ENCODE measurements around the gene MYO5A. TPM values are rescaled to one million over a fixed set of nuclear protein-coding genes. Genes with fewer than 3 reads are reported as not detected.

The MYO5A gene
- 28.4 and 50.1 TPM in 2 replicates for total RNA-seq

DNA sequence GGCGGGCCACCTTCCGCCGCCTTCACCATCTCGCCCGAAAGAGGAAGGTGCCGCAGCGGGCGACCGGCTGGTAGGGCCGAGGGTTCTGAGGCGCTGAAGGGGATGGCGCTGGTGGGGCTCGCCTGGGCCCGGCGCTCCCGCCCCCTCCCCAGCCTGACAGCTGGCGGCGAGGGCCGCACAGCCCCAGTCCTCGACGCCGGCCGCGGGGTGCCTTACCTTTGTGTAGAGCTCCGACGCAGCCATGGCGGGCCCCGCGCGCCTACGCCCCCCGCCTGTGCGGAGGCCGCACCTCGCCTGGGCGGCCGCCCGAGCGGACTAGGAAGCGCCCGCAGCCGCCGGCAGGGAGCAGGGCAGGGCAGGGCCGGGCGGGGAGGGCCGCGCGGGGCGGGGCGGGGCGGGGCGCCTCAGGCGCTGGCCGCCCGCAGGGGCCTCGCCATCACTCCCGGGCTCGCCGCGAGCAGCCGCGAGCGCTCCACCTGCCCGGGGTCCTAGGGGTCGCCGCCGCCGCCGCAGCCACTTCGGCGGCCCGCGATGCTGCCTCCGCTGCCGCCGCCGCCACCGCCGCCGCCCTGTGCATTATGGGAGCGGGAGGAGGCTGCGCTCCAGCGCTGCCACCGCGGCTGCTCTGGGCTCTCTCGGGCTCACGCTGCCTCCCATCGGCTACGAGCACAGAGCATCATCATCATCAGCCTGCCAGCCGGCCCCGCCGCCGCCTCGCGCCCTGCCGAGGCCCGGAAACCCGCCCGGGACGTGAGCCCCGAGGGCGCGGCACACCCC is at the start of gene MYO5A:
TSS of gene MYO5A (minus strand) at position 317 of the 777 bp plus-strand sequence. CDS start at position 243, 74 bp downstream.

DNA sequence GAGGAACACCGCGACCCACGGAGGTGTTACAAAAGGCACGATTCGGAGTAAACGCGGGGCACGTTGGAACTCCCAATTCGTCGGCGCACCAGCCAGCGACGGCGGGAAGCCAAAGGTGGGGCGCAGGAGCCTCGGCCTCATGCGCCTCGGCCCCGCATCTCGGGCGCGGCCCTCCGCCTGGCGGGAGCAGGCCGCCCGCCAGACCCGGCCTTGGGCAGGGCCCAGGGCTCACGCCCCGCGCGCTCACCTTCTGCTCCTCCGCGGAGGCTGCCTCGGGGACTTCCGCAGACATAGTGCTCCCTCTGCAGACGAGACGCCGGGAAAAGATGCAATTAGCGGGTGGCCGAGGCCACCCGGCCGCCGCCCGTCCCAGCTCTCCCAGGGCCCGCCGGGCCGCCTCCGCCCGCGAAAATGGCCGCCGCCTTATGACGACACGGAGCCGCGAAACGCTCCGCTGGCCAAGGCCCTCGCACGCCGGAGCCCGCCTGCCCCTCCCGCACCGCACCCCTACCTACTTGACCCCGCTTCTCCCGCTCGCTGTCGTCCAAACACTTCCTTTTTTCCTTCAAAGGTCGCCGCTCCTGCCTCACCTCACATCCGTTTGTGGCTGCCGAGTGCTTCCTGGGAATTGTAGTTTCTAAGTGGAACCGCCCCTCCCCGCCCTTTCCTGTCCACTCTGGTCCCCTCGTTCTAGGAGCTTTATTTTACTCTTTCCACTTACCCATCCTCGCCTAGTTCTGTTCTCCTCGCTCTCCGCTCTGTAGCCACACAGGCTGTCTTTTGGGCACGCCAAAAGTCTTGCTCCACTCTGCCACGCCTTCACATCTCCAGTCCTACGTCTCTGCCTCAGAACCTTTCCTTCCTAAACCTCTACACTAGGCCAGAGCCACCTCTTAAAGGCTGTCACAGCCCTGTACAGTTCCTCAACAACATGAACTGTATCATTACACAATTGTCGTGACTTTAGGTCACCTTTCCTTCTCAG is 40.2 kb upstream of the MYO5A start, which contains the start of gene ARPP19:
TSS of gene ARPP19 (minus strand) at position 430 of the 985 bp plus-strand sequence. CDS start at position 292, 138 bp downstream.

DNA sequence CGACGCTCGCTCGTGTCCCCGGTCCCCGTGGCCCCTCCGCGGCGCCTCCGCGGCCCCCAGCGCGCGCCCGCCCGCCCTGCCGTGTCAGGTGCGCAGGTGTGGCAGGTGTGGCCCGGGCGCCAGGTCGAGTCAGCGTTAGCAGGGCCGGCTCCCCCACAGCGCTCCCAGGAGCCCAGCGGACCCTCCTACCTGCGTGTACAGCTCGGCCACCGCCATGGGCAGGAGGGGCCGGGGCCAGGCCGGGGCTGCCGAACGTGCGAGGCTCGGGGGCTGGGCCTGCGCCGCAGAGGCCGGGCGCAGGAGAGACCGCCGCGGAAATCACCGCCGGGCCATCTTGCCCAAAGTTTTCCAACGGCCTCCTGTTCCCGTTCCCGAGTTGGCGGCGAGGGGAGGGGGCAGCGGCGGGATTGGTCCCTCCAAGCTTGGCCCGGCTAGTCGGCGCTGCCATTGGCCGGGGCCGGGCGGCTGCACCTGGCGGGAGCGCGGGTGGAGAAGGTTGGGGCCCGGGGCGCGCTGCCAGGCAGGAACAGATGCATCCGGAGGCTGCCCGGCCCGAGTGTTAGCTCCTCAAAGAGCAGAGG is 233.2 kb downstream of the MYO5A start, which contains the start of gene MYO5C:
TSS of gene MYO5C (minus strand) at position 384 of the 581 bp plus-strand sequence. CDS start at position 216, 168 bp downstream.

Other genes starting within 250 kb of the MYO5A start
- gene MYO5C, start 233.1 kb downstream of the MYO5A start, total RNA-seq, result 8.9 and 17.5 TPM in 2 replicates
- gene ARPP19, start 40.1 kb upstream of the MYO5A start, total RNA-seq, result 152 and 211 TPM in 2 replicates
- 8.7 and 19.0 TPM in 2 replicates for gene ATOSA, start 150.5 kb upstream of the MYO5A start, total RNA-seq